HG03196 (cell line): Measurements from ENCODE around the gene B4GALNT3.

Experiments
- ATAC-seq: cut with Tn5 transposase; IDR thresholded peaks from one replicate; pipeline ENCODE4 v1.9.1; 2021; ENCODE audit not compliant: unreplicated experiment

The B4GALNT3 gene

DNA sequence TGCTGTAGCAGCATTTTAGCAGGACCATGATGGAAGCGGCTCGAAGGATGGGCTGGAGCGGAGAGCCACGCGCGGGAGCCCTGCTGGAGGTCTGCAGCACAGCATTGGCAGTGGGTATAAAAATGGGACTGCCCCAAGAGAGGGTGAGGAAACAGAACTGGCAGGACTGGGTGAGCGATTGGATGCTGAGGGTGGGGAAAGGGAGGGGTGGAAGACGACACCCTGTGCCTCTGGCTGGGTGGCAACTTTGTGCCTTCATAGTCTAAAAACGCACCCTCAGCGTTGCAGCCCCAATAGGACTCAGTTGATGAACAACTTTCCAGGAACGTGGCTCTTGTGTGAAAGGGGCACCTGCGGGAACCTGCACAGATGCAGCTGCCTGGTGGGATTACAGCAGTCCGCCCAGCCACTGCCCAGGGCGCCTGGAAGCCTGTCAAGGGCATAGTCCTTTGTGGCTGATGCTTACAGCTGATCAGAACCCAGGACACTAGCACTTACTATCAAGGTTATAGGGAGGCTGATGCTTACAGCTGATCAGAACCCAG, 130.5 kb downstream of the B4GALNT3 start:
- no peak for ATAC-seq

GRCh38 chr12:591167-592023, 131.7 kb downstream of the B4GALNT3 start:
- ATAC-seq, result no peak

- ATAC-seq, result no peak
These were observed 132.3 kb downstream of the B4GALNT3 start for GRCh38 chr12:592024-592505.

DNA sequence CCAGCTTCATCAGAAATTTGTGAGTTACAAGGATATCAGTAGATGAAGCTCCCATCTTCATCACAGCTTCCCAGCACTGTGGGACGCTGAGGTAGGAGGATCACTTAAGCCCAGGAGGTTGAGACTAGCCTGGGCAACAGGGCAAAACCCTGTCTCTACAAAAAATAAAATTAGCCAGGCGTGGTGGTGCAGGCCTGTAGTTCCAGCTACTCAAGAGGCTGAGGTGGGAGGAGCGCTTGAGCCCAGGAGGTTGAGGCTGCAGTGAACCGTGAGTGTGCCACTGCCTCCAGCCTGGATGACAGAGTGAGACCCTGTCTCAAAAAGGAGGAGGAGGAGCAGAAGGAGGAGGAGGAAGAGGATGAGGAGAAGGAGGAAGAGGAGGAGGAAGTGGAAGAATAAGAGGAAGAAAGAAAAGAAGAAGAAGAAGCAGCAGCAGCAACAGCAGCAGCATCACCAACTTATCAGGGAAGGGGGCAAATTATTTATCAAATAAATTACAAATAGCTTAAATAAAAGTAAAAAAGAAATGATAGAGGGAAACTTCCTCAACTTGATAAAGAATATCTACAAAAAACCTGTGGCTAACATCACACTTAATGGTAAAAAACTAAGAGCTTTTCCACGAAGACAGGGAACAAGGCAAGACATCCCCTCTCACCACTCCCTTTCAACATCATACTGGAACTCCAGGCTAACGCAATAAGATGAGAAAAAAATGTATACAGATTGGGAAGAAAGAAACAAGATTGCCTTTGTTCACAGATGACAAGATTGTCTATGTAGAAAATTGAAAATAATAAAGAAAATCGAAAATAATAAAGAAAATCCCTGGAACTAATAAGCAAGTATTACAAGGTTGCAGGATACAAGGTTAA, 133.9 kb downstream of the B4GALNT3 start:
- no peak for ATAC-seq

- ATAC-seq, result no peak
These were observed 138.3 kb downstream of the B4GALNT3 start for GRCh38 chr12:597926-598568.

- no peak for ATAC-seq
These were observed 140.0 kb downstream of the B4GALNT3 start for GRCh38 chr12:599756-600155.

DNA sequence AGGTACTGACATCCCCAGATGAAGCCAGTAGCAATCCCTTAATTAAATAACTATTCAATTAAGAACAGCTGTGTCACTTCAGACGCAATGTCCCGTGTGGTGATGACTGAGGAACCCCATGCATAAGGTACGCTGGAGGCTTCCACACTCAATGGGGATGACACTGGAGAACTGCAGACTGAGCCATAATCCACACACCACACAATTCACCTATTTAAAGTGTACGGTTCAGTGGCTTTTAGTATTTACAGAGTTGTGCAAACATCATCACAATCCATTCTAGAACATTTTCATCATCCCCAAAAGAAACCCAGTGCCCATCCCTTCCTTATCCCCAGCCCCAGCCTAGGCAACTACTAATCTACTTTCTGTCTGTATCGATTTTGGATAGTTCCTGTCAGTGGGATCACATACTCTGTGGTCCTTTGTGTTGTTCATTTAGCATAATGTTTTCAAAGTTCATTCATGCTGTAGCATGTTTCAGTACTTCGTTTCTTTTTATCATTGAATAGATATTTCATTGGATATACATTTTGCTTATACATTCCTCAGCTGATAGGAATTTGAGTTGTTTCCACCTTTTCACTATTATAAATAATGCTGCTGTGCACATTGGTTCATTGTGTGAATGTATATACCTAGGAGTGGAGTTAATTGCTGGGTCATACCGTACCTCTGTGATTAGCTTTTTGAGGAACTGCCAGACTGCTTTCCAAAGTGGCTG, 142.4 kb downstream of the B4GALNT3 start:
- no peak for ATAC-seq

GRCh38 chr12:602700-603068, 142.9 kb downstream of the B4GALNT3 start:
- no peak for ATAC-seq

- ATAC-seq, result no peak
These were observed 145.2 kb downstream of the B4GALNT3 start for GRCh38 chr12:604956-605355.

DNA sequence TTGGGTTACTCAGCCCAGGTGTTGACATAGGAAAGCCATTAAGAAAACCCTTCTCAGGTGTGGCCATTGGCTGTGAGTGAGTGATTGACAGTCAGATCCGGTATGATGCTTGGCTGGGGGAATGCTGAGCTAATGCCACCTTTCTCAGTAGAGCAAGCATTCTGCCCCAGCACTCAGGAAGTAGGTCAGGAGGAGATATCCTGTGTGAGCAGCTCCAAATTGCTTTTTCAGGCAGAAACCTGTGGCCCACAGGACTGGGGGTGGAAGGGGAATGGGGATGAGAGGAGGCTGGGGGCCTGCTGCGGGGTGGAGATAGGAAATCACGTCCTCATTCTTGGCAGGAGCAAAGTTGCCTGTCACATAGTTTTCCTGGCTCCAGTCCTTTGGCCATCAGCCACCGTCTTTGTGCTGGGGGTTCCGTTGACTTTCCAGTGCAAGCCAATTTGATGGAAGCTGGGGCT, 147.8 kb downstream of the B4GALNT3 start:
- no peak for ATAC-seq

DNA sequence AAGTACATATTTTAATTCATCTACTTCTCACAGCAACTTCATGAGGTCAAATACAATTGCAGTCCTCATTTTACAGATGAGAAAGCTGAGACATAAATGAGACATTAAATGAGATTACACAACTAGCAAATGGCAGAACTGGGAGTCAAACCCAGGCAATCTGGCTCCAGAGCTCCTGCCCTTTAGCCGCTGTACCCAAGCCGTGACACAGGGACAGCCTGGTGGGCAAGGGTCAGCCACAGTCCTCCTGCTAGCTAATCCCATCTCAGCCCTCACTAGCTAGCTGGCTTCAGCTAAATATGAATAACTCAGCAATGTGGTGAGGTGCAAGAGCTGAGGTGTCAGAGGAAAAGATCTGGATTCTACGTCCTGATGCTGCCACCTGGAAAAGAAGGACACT, 148.7 kb downstream of the B4GALNT3 start:
- ATAC-seq, result no peak

GRCh38 chr12:608921-609320, 149.2 kb downstream of the B4GALNT3 start:
- no peak for ATAC-seq

GRCh38 chr12:611721-612120, 152.0 kb downstream of the B4GALNT3 start:
- ATAC-seq, result no peak

- no peak for ATAC-seq
These were observed 152.6 kb downstream of the B4GALNT3 start for GRCh38 chr12:612293-612692.

- ATAC-seq, result no peak
These were observed 153.1 kb downstream of the B4GALNT3 start for GRCh38 chr12:612886-613285.
